Measurements from ENCODE around the gene CGB7.

Gene CGB7

DNA sequence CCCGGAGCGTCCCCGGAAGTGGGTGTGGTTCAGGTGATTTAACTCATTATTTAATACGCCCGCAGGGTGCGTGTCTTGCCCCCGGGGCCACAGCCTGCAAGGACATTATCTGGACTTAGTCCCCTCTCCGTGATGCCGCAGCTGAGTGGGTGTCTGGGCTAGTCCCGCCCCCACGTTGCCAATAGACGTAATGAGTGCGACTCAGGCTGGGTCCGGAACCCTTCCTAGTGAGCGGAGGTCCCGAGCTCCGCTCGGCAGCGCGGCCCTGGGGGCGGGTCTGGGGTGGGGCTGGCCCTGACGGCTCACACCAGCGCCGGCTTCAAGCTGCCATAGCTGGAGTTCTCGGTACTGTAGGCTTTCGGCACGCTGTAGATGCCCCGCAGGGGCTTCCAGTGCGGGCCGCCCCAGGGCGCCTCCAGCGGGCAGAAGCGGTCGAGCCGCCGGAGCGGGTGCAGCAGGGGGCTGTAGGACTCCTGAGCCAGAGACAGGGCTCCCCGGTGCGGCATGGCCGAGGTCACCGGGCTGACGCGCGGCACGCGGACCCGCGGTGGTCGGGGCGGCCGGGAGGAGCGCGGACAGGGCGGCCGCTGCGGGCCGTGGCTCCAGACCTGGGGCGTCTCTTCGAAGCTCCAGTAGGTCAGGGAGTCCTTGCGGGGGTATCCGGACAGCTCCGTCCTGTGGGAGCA is 39.7 kb downstream of the CGB7 start:
- no peak for FAIRE-seq
- no peak for DNase-seq (ENCODE audit: low spot score)

DNA sequence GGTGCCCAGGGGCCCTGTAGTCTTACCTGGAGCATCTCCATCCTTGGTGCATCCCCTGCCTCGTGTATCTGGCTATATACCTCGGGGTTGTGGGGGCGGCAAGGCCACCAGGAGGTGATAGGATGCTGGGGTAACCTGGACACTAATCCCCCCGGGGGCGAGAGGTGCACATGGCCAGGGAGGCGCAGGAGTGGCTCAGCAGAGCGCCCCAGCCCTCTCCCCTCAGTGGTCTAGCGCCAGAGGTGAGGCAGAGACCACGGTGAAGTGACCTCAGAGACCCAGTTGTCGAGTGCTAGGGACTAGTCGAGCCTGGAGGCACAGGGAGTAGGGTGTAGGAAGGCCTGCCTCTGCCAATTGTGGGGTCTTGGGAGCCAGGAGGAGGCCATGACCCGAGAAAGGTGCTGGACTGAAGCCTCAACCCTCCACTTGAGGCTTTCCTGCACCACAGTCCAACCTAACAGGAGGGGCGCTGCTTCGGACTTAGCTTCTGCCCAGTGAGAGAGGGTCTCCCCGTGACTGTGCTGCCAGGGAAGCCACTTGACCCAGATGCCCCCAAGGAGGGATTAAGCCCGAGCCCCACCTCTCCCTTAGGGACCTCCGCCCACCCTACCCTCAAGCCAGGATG is 40.4 kb downstream of the CGB7 start, which contains the start of gene LHB:
Gene LHB (minus strand): TSS at position 51 of the 625 bp plus-strand sequence. CDS start 10 bp downstream, at position 41.
- no peak for DNase-seq (ENCODE audit: low spot score)
- no peak for FAIRE-seq

DNA sequence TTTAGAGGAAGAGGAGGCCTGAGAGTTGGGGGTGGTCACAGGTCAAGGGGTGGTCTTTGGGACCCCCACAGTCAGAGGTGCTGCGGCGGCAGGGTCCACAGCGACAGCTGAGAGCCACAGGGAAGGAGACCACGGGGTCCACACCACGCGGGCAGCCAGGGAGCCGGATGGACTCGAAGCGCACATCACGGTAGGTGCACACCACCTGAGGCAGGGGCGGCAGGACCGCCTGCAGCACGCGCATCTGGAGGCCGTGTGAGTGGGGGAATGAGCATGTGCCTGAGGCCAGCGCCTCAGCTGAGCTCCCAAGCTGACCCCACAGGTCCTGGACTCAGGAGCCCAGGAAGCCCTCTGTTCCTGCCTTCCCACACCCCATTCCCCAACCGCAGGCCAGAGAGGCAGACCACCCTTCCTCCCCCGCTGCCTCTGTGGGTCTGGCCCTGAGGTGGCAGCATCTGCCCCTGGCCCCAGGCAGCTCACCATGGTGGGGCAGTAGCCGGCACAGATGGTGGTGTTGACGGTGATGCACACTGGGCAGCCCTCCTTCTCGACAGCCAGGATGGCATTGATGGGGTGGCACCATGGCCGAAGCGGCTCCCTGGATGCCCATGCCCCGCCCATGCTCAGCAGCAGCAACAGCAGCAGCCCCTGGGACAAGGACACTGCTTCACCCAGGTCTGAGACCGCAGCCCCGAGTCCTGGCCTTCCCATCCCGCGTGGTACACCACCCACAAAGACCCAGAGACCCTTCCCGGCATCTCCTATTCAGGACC is 41.3 kb downstream of the CGB7 start:
- no peak for FAIRE-seq
- DNase-seq (ENCODE audit: low spot score): no peak

DNA sequence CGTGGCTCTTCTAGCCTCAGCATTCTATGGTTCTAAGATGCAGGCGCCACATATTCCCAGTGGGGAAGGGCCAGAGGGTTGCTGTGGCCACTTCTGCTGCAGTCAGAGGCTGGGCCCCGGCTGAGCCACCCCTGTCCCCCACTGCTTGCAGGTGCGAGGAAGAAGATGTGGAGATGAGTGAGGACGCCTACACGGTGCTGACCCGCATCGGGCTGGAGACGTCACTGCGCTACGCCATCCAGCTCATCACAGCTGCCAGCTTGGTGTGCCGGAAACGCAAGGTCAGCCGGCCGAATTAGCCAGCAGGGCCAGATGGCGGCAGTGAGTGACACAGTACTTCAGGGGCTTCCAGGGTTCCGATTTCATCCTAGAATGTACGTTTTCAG is 42.7 kb downstream of the CGB7 start:
- FAIRE-seq (no peak), DNase-seq (ENCODE audit: low spot score) (no peak)

DNA sequence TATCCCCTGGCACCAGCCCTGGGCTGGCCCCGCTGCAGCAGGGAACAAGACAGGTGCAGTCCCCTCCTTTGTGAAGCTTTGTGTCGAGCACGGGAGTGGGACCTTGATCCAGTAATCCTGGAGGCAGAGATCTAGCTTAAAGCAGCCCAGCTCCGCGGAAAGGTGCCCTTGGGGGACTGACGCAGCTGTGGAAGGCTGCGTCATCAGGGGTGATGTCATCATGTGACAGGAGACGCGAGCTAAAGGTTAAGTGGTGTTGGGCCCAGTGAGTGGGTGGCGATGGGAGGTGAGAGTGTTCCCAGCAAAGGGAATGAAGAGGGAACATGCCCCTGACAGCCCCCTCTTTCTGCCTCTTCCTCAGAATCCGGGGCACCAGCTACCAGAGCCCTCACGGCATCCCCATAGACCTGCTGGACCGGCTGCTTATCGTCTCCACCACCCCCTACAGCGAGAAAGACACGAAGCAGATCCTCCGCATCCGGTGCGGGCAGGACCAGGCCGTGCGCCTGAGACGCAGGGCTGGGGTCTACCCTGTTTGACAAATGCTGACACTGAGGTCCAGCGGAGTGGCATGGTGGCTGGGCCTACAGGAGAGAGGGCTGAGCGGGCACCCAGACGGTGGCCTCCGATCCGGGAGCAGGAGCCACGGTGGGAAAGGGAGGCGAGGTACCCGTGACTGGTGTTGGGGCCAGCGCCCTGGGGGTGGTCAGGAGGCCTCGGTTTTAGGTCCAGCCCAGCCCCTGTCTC is 43.3 kb downstream of the CGB7 start:
- no peak for DNase-seq (ENCODE audit: low spot score)
- FAIRE-seq: no peak

DNA sequence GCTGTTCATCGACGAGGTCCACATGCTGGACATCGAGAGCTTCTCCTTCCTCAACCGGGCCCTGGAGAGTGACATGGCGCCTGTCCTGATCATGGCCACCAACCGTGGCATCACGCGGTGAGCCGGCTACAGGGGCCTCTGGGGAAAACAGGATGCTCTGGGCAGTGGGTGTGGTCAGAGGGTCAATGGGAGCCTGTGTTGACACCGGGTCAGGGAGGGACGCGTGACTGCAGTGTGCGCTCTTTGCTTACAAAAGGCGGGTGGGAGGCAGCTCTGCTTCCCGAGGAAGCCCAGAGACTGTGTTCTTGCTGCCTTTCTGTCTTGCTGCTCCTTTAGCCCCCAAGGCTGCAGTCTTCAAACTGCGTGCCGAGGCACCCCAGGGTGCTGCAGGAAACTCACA is 46.4 kb downstream of the CGB7 start:
- DNase-seq (ENCODE audit: low spot score): no peak

DNA sequence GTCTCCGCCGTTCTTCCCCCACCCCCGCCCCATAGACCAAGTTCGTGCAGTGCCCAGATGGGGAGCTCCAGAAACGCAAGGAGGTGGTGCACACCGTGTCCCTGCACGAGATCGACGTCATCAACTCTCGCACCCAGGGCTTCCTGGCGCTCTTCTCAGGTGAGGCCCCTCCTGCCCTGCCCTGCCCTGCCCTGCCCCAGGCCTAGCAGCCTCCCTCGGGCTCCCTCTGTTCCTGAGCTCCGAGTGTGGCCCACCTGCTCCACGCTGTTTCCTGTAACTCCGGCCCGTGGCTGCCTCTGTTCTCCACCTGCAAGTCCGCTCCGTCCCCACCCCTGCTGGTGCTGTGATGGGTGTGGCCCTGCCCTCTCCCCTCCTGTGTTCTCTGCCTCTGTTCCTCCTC is 47.1 kb downstream of the CGB7 start:
- no peak for DNase-seq (ENCODE audit: low spot score)
- FAIRE-seq: no peak

More for the DNA sequence above, 46.4 kb downstream of the CGB7 start:
- no peak for FAIRE-seq

DNA sequence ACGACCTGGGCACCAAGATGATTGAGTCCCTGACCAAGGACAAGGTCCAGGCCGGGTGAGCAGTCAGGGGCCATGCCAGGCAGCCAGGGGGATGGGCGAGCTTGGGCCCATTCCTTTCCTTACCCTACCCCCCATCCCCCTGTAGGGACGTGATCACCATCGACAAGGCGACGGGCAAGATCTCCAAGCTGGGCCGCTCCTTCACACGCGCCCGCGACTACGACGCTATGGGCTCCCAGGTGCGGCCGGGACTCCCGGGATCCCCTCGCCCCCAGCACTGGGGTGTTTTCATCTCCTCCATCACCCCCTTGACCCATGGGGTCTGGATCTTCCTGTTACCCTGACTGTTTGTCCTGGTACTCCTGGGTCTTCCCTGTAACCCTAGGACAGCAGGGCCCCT is 47.7 kb downstream of the CGB7 start:
- DNase-seq (ENCODE audit: low spot score): no peak
- no peak for FAIRE-seq

DNA sequence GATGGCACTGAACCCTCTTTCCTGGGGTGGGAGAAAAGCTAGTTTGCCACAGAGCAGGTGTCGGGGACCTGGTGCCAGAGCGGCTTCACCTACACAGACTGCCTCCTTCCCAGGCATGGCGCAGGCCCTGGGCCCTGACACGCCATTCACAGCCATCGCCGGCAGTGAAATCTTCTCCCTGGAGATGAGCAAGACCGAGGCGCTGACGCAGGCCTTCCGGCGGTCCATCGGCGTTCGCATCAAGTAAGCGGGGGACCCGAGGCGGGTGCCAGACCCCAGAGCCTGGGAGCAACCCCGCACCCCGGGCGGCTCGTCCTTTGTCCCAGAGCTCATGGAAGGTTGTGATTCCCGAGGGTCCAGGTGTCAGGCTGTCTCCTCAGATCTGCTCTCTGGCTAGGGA is 50.6 kb downstream of the CGB7 start:
- FAIRE-seq: no peak
- DNase-seq (ENCODE audit: low spot score): no peak

DNA sequence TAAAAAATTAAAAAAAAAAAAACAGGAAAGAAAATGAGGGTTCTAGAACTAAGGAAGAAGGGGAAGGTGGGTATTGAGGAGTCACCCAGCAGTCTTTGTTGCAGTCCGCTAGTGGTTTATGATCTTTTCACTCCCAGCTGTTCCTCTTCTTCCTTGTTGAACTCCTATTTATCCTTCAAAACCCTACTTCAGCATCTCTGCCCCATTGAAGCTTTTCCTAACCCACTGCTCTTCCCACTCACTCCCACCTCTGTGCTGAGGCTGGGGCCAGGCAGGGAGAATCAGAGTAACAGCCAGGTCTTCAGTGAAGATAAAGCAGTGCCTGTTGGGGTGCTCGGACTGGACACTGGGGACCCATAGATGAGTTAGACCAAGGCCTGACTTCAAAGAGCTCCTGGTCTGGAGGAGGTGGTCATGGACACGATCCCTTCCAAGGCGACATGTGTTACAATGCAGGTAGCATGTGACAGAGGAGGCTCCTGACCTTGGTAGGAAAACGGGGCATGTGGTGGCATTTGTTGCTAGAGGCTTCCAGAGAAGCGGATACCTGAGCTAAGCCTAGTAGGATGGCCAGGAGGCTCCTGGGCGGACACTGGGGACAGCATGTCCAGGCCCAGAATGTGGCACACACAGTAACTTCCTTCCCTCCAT is 52.5 kb downstream of the CGB7 start:
- DNase-seq (ENCODE audit: low spot score) (no peak), FAIRE-seq (no peak)

Data from urothelium cell line (cell line).